Mammary epithelial cell (primary cell): ENCODE data around the gene THEM4.

Experiments
- CTCF ChIP-seq, 2 donors: IDR thresholded peaks in 1 of 2; conservative IDR thresholded peaks in 1 of 2; 2 replicates each; pipeline ENCODE4 v1.5.1; 2011 to 2012; ENCODE audit warnings: inconsistent platforms in 2 of 2, low read length in 2 of 2, mild to moderate bottlenecking in 2 of 2, control low read depth in 1 of 2, low read depth in 1 of 2; ENCODE audit not compliant: insufficient read depth in 1 of 2; ENCODE audit errors: extremely low read depth in 1 of 2
- EZH2 ChIP-seq: IDR thresholded peaks from 2 replicates; pipeline ENCODE4 v1.6.1; 2012; ENCODE audit warnings: low read length, inconsistent platforms, borderline replicate concordance

GRCh38 chr1:151914076-151914475 lies 4.8 kb upstream of the THEM4 start:
- TF ChIP-seq CTCF (conservative IDR thresholded peaks at IDR 0.05 in 1 of 2, IDR thresholded peaks at IDR 0.05 in 1 of 2; ENCODE audit: extremely low read depth in 1 of 2, insufficient read depth in 1 of 2, low read depth in 1 of 2, low read length in 2 of 2) (no peak), EZH2 (no peak)
